HepG2 (cell line): ENCODE data around the gene KSR1. TPM values are rescaled to one million over a fixed set of nuclear protein-coding genes. Genes with fewer than 3 reads are reported as not detected.
A peak's percentile ranks its signal among the peaks of the same experiment; 100 is the strongest.

Source experiments
- ATF7 ChIP-seq, 2 experiments: fragments of 450-650 bp in 1 of 2; sonication (generic) in 1 of 2; formaldehyde crosslinking in 1 of 2; IDR thresholded peaks; 2 replicates each; pipeline versions ENCODE4 v1.4.0 to v1.6.1; 2016 to 2020; ENCODE audit warnings: antibody characterized with exemption in 1 of 2, mild to moderate bottlenecking in 1 of 2, missing genetic modification reagents in 1 of 2
- MED8 ChIP-seq: sonication (generic); formaldehyde crosslinking; IDR thresholded peaks from 2 replicates; pipeline ENCODE4 v1.8.1; 2023; ENCODE audit warnings: mild to moderate bottlenecking, missing genetic modification reagents; ENCODE audit not compliant: insufficient replicate concordance
- MXD4 ChIP-seq: IDR thresholded peaks from 2 replicates; pipeline ENCODE4 v1.6.1; 2016; ENCODE audit warnings: mild to moderate bottlenecking, missing biosample characterization, missing genetic modification reagents
- MYC ChIP-seq: sonication (generic); formaldehyde crosslinking; IDR thresholded peaks from 2 replicates; pipeline ENCODE4 v1.9.0; 2021; ENCODE audit warnings: missing genetic modification reagents, borderline replicate concordance
- NFYB ChIP-seq: sonication (generic); formaldehyde crosslinking; IDR thresholded peaks from 2 replicates; pipeline ENCODE4 v1.4.0; 2020; ENCODE audit warnings: missing genetic modification reagents
- RBAK ChIP-seq: sonication (generic); formaldehyde crosslinking; IDR thresholded peaks from 2 replicates; pipeline ENCODE4 v1.5.1; 2020; ENCODE audit warnings: mild to moderate bottlenecking, missing genetic modification reagents
- RFXANK ChIP-seq: IDR thresholded peaks from 2 replicates; pipeline ENCODE4 v1.6.1; 2016
- SNRNP70 ChIP-seq: fragments of 200-400 bp; formaldehyde crosslinking; IDR thresholded peaks from 2 replicates; pipeline ENCODE4 v1.6.1; 2017; ENCODE audit warnings: mild to moderate bottlenecking, low read depth, low read length, moderate library complexity
- ZFP90 ChIP-seq: sonication (generic); formaldehyde crosslinking; IDR thresholded peaks from 2 replicates; pipeline ENCODE4 v1.8.0; 2022; ENCODE audit warnings: missing genetic modification reagents, mild to moderate bottlenecking, inconsistent platforms, borderline replicate concordance
- ZKSCAN8 ChIP-seq: IDR thresholded peaks from 2 replicates; pipeline ENCODE4 v1.6.1; 2016; ENCODE audit warnings: borderline replicate concordance, missing genetic modification reagents, missing compliant biosample characterization
- ZNF256 ChIP-seq: sonication (generic); formaldehyde crosslinking; conservative IDR thresholded peaks from 2 replicates; pipeline ENCODE4 v1.4.0; 2020; ENCODE audit warnings: missing genetic modification reagents
- ZNF30 ChIP-seq: sonication (generic); formaldehyde crosslinking; IDR thresholded peaks from 2 replicates; pipeline ENCODE4 v1.5.0; 2020; ENCODE audit warnings: mild to moderate bottlenecking, missing genetic modification reagents
- ZNF33A ChIP-seq: sonication (generic); formaldehyde crosslinking; IDR thresholded peaks from 2 replicates; pipeline ENCODE4 v1.5.1; 2020; ENCODE audit warnings: missing genetic modification reagents, mild to moderate bottlenecking, moderate library complexity, borderline replicate concordance
- ZNF432 ChIP-seq: sonication (generic); formaldehyde crosslinking; IDR thresholded peaks from 2 replicates; pipeline ENCODE4 v1.5.0; 2020; ENCODE audit warnings: missing genetic modification reagents, mild to moderate bottlenecking, borderline replicate concordance
- ZNF569 ChIP-seq: sonication (generic); formaldehyde crosslinking; IDR thresholded peaks from 2 replicates; pipeline ENCODE4 v1.5.0; 2020; ENCODE audit warnings: mild to moderate bottlenecking, missing genetic modification reagents, moderate library complexity, borderline replicate concordance
- ZNF7 ChIP-seq: IDR thresholded peaks from 2 replicates; pipeline ENCODE4 v1.6.1; 2016; ENCODE audit warnings: missing biosample characterization, missing genetic modification reagents
- ZNF761 ChIP-seq: sonication (generic); formaldehyde crosslinking; conservative IDR thresholded peaks from 2 replicates; pipeline ENCODE4 v1.4.0; 2020; ENCODE audit warnings: mild to moderate bottlenecking, missing genetic modification reagents
- ZSCAN21 ChIP-seq: sonication (generic); formaldehyde crosslinking; IDR thresholded peaks from 2 replicates; pipeline ENCODE4 v1.8.0; 2022; ENCODE audit warnings: mild to moderate bottlenecking, missing genetic modification reagents, moderate library complexity, borderline replicate concordance
- polyA plus RNA-seq, 8 experiments: library from polyadenylated mRNA; depleted of rRNA in 3 of 8; stranded (reverse) in 7 of 8; unstranded in 1 of 8; fragments of >200 nt; fragmentation: Illumina TruSeq in 4 of 8; extraction: Trizol in 4 of 8; gene quantifications; 2 replicates each; pipeline versions ENCODE4 v1.2.1 to v1.2.3, GENCODE V29; 2011 to 2016; ENCODE audit warnings: low read depth in 4 of 8, missing spikeins in 1 of 8, mixed read lengths in 1 of 8; ENCODE audit not compliant: insufficient read depth in 1 of 8
- total RNA-seq, 5 experiments: library from RNA; depleted of rRNA; stranded (reverse); fragments of >200 nt; fragmentation: Illumina TruSeq; extraction: Trizol; gene quantifications; 2 replicates each; pipeline ENCODE4 v1.2.3, GENCODE V29; 2016; ENCODE audit warnings: low read depth in 1 of 5
- TF ChIP-seq, protein P1 (sequence below): sonication (generic); formaldehyde crosslinking; IDR thresholded peaks from 2 replicates; pipeline ENCODE4 v1.8.1; 2023; ENCODE audit warnings: mild to moderate bottlenecking, missing genetic modification reagents, borderline replicate concordance
- TF ChIP-seq, protein P2 (sequence below): sonication (generic); formaldehyde crosslinking; IDR thresholded peaks from 2 replicates; pipeline ENCODE4 v1.8.0; 2022; ENCODE audit warnings: missing genetic modification reagents, mild to moderate bottlenecking, inconsistent platforms, borderline replicate concordance
- TF ChIP-seq, protein P3 (sequence below): sonication (generic); formaldehyde crosslinking; IDR thresholded peaks from 2 replicates; pipeline ENCODE4 v1.5.0; 2020; ENCODE audit warnings: missing genetic modification reagents, mild to moderate bottlenecking, borderline replicate concordance
- TF ChIP-seq, protein P4 (sequence below): fragments of 450-650 bp; IDR thresholded peaks from 2 replicates; pipeline ENCODE4 v1.6.1; 2017
- TF ChIP-seq, protein P5 (sequence below): IDR thresholded peaks from 2 replicates; pipeline ENCODE4 v1.6.1; 2016

Gene KSR1
- total and polyA plus RNA-seq, 2 of the 13 experiments (the other 11 are each of a cell fraction or from before 2014, with no cell fraction given), result 10.1 to 16.6 TPM

DNA sequence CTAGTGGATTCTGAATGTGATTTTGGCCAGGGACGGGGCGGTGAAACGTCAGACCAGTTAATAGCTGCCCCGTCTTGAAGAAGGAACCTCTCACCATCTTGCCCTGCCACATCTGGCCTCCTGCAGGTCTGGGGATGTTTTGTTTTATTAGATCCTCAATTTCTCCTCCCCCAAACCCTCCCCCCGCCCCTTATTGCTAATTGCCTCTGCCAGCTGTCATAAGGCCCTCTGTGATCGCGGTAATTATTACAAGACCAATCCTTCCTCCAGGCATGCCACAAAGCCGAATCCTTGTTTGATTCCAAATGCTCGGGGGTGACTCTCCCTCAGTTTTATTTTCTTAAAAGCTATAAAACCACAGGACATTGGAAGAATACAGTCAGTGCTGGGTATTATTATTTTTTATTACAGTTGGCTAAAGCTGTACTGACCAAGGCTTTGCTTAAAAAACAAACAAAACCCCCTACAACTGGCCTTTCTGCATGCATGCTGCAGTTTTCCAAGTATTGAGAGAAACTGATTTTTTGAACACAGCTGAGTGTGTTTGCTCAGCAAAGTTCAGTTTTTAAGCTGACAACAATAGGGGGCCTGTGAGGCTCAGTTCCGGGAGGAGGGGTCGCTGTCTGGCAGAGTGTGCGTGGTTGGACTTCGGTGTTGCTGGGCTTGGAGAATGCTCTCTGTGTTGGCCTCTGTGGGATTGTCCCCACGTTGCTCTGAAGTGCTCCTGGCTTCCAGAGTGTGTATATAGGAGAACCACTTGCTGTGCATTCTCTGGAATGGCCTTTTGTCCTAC, 1.7 kb downstream of the KSR1 start (continued):
- TF ChIP-seq ZFP90 (CRISPR knock-in tag), result no peak
- TF ChIP-seq RBAK (CRISPR knock-in tag), result no peak
- TF ChIP-seq MED8 (CRISPR knock-in tag), result no peak
- no peak for TF ChIP-seq ZSCAN21 (CRISPR knock-in tag)
- no peak for TF ChIP-seq ATF7 (IDR thresholded peaks at IDR 0.05)
- no peak for TF ChIP-seq ATF7 (CRISPR knock-in tag; IDR thresholded peaks at IDR 0.05)
- TF ChIP-seq ZNF432 (CRISPR knock-in tag), result no peak
- peak; percentile 68; the same call in 1 of the 2 replicates for TF ChIP-seq MYC (CRISPR knock-in tag)
- TF ChIP-seq RFXANK (CRISPR knock-in tag), result no peak
- no peak for TF ChIP-seq ZNF569
- peak; percentile 77; the same call in 1 of the 2 replicates for TF ChIP-seq MXD4 (CRISPR knock-in tag)
- no peak for TF ChIP-seq ZNF761 (CRISPR knock-in tag)
- TF ChIP-seq, protein P1, sequence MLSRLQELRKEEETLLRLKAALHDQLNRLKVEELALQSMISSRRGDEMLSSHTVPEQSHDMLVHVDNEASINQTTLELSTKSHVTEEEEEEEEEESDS (CRISPR knock-in tag), result no peak; the same call in 1 of the 2 replicates
- no peak for TF ChIP-seq ZNF33A (CRISPR knock-in tag)
- no peak for TF ChIP-seq ZNF30 (CRISPR knock-in tag)
- TF ChIP-seq ZKSCAN8 (CRISPR knock-in tag), result 0 out of 2 replicates have a peak, but pooled peaks have one; percentile 45
- TF ChIP-seq ZNF256, result no peak
- TF ChIP-seq NFYB (CRISPR knock-in tag), result no peak
- no peak for TF ChIP-seq SNRNP70
- no peak for TF ChIP-seq ZNF7 (CRISPR knock-in tag)
- TF ChIP-seq, protein P2, sequence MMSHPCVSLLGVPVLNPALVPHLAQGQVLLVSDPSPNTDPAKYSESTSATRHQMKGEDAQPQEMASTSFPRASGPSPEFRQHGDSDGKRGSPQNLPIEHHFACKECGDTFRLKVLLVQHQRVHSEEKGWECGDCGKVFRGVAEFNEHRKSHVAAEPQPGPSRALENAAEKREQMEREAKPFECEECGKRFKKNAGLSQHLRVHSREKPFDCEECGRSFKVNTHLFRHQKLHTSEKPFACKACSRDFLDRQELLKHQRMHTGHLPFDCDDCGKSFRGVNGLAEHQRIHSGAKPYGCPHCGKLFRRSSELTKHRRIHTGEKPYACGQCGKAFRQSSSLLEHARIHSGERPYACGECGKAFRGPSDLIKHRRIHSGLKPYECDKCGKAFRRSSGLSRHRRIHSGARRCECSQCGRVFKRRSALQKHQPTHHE, result no peak
- TF ChIP-seq, protein P3, sequence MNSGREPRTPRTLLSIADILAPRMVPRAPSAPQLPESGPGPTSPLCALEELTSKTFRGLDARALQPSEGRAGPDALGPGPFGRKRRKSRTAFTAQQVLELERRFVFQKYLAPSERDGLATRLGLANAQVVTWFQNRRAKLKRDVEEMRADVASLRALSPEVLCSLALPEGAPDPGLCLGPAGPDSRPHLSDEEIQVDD, result no peak
- TF ChIP-seq, protein P4, sequence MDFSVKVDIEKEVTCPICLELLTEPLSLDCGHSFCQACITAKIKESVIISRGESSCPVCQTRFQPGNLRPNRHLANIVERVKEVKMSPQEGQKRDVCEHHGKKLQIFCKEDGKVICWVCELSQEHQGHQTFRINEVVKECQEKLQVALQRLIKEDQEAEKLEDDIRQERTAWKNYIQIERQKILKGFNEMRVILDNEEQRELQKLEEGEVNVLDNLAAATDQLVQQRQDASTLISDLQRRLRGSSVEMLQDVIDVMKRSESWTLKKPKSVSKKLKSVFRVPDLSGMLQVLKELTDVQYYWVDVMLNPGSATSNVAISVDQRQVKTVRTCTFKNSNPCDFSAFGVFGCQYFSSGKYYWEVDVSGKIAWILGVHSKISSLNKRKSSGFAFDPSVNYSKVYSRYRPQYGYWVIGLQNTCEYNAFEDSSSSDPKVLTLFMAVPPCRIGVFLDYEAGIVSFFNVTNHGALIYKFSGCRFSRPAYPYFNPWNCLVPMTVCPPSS, result no peak
- TF ChIP-seq, protein P5, sequence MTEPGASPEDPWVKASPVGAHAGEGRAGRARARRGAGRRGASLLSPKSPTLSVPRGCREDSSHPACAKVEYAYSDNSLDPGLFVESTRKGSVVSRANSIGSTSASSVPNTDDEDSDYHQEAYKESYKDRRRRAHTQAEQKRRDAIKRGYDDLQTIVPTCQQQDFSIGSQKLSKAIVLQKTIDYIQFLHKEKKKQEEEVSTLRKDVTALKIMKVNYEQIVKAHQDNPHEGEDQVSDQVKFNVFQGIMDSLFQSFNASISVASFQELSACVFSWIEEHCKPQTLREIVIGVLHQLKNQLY (CRISPR knock-in tag), result peak; percentile 81
